HG03175 (cell line): ENCODE measurements around the gene TTC4.

Experiments
- ATAC-seq: cut with Tn5 transposase; IDR thresholded peaks from one replicate; pipeline ENCODE4 v1.9.1; 2021; ENCODE audit warnings: mild to moderate bottlenecking, moderate library complexity; ENCODE audit not compliant: unreplicated experiment

The TTC4 gene

DNA sequence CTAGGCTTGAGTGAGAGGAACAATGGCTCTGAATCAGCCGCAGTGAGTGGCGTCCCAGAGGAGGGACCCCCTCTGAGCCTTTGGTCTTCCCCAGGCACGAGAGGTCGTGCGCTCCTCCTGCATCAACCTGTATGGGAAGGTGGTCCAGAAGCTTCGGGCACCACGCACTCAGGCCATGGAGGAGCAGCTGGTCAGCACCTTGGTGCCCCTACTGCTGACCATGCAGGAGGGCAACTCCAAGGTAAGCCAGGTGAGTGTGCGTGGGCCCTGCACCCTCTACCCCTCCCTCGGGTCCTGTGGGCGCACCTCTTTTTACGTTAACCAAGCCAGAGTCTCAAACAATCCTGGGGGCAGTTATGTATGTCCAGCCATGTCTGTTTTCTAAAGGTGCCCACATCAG lies 13.7 kb upstream of the TTC4 start:
- no peak for ATAC-seq

DNA sequence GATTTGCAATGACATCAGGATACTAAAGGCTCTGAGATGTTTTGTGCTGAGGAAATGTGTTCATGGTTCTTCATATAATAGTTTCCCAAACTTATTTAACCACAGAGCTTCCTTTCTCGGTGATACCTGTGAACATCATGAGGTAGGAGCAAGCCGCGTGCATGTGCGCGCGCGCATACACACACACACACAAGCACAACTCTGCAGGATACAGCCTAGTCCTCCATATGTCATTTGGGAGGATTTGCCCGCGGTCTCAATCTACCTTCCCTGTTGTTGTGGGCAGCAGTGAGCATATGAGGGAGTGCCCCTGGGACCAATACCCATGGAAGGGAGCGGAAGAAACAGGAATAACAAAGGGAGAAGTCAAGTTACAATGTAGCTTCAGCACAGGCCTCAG lies 12.2 kb upstream of the TTC4 start:
- no peak for ATAC-seq

DNA sequence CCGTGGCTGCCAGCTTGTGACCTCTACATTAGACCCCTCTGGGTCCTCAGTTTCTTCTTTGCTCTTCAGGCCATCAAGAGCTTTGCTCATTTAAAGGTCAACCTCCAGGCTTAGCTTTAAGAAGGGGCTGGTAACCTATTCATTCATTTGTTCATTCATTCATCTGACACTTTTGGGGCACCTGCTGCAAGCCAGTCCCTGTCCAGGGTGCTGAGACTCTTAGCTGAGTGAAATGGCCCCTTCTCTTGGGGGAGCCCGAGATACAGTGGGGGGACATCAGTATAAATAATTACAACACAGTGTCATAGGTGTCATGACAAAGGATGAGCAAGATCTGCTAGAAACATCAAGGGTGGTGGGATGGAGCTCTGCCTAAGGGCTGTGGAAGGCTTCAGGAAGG lies 10.5 kb upstream of the TTC4 start:
- no peak for ATAC-seq

DNA sequence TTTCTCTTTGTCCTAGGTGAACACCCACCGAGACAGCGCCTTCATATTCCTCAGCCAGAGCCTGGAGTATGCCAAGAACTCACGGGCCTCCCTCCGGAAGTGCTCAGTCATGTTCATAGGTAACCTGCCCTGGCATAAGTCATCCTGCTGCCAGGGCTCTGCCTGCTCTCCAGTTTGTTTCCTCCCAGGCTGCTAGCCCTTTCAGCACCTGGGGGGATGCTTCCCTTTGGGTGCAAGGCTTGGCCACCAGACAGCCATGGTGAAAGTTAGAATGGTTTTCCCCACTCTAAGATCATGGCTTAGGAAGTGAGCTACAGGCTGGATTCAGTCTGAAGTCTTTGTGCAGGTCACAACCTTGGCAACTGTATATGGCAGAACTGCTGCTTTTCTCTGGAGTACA lies 9.2 kb upstream of the TTC4 start:
- ATAC-seq: no peak

DNA sequence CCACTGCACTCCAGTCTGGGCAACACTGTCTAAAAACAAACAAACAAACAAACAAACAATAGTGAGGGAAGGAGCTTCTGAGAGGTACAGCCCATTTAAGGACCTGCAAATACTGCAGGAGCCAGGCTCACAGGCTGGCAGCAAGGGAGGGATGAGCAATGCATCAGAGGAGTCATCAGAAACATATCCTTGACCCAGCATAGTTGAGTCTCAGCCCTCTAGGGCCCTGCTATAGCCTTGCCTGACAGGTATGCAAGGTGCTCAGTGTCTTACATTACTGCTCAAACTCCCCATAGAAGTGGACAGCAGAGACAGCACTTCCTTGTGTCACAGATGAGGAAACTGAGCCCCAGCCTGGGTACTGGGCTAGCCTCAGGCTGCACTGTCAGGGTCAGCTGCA lies 7.3 kb upstream of the TTC4 start:
- no peak for ATAC-seq

DNA sequence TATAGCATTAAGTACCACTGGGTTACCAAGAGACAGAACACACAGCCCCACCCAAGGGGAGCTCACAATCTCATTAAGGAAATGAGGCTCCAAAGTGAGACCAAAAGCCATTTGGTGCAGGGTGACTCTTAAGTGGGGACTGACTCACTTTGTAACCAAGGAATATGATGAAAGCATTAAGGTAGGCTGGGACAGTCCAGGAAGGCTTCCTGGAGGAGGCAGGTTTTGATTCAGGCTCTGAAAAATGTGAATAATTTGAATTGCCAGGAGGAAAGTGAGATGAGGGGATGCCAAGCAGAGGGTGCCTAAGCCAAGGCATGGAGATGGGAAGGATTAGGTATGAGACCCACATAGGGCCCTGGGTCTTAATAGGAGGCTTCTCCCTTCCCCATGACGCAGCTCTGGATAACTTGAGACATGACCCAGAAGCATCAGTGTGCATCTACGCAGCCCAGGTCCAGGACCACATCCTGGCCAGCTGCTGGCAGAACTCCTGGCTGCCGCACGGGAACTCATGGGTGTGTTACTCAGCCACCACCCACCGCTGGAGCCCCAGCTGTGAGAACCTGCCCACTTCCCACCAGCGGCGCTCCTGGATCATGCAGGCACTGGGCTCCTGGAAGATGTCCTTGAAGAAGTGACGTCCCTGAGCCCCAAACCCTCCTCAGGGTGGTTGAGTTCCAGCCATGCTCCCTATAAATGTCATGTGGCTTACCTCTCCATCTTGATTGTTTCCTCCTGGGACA lies 5.9 kb upstream of the TTC4 start:
- no peak for ATAC-seq

DNA sequence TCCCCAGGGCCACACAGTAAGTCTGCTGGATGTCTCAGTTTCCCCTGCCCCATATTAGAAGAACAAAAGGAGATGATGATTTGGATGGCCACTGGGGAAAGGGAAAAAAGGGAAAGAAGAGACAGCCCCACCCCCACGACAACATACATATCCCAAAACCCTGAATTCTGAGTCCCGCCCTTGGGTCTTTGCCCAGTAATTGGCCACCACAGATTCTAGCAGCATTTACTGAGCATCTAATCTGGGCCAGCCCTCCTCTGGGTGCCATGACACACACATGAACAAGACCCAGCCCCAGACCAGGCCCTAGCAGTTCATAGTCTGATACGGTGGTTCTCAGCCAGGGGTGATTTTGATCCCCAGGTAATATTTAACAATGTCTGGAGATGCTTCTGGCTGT lies 5.2 kb upstream of the TTC4 start:
- no peak for ATAC-seq

DNA sequence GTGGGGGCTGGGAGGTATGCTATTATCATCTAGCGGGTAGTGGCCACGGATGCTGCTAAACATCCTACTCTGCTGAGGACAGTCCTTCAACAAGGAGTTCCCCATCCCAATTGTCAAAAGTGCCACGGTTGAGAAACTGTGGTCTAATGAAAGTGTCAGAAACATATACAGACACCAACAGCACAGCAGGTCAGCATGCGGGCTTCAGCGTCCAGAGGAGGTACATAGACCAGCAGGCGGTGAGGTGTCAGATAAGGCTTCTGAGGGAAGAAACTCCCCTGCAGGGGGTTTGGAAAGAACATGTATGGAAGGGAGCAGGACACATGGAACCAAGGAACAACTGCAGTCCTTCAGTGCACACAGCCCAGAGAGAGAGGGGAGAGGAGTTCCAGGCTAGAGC lies 4.8 kb upstream of the TTC4 start:
- ATAC-seq: no peak

DNA sequence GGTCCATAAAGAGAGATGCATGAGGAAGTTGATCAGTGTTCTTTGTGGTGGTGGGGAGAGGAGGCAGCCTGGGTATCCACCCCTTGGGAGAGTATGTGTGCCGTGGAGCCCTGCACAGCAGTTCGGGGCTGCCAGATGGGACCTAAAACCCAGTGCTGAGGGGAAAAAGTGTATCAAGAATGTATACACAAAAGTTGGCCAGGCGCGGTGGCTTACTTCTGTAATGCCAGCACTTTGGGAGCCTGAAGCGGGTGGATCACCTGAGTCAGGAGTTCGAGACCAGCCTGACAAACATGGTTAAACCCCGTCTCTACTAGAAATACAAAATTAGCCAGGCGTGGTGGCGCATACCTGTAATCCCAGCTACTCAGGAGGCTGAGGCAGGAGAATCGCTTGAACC lies 4.1 kb upstream of the TTC4 start:
- ATAC-seq: no peak

DNA sequence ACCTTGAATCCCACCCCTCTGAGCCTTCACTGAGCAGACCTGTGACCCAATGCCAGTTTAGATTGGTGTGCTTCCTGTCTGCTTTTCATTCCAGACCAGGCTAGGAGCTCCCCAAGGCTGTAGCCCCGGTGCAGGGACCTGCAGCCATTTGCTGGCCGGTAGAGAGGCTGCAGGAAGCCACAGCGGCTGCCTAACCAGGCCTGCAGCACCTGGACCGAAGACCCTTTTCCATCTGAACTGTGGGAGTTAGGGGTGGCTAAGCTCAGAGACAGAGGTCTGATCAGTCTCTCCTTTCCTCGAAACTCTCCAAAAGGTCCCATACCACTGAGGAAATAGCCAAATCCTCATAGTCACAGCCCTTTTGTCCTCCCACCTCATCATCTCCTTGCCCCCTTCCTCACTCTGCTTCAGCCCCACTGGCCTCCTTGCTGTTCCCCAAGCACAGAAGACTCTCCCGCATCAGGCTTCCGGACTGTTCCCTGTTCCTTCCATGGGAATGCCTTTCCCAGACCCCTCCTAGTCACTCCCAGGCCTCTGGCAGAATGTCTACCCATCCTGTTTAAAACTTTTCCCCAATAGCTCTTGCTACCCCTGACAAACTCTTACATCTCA lies 674 bp upstream of the TTC4 start:
- ATAC-seq: no peak

DNA sequence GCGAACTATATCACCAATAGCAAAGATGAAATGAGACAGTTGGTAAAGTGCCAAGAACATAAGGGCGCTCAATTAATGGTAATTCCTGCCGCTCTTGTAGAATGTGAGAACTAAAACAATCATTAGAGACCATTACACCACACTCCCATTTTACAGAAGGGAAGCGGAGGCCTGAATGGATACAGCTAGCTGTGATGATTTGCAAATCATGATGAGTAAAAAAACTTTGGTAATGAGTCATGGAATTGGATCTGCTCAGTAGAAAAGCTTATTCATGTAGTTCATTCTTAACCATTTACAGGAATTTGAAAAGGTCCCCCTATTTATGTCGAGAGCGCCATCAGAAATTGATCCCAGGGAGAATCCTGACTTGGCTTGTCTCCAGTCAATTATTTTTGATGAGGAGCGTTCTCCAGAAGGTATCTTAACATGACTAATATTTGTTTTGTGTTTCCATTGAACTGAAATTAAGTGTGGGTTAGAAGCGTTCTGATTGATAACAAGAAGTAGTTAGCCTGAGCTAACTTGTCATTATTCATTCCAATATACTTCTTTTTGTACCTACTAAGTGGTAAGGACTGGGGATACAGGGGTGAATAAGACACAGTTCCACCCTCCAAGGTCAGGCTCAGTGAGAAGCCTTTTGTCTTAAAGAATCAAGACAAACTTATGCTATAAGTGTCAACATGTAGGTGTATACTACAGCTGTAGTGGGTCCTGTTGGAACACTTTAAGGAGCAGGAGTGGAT lies 812 bp downstream of the TTC4 start:
- ATAC-seq: no peak

DNA sequence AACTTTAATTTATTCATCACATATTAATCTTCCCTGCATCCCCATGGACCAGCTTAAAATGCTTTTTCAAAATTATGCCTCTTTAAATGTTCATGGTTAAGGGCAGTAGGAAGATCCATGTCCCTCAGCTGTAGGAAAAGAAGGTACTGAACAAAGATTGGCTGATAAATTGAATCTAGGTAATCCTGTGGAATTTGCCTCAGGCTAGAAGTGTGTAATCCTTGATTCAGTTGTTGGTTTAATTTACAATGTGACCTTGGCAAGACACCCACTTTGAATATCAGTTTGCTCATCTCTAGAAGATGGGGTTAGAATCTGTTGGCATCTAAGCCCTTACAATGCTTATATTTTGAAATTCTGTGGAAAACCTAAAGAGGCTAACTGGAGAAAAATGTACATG lies 6.1 kb downstream of the TTC4 start:
- no peak for ATAC-seq

DNA sequence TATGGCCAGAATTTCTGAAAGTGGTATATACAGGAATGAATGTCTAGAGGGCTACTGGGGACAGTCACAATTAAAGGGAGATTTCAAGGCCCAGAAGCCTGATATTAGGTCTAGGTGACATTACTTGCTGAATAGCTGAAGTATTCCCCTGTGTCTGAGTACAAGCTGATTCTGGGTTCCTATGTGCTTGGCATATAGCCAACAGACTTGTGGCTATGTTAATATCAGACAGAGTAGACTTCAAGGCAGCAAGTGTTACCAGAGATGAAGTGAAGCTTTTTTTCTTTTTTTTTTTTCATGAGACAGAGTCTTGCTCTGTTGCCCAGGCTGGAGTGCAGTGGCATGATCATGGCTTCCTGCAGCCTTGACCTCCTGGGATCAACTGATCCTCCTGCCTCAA lies 8.3 kb downstream of the TTC4 start:
- no peak for ATAC-seq

DNA sequence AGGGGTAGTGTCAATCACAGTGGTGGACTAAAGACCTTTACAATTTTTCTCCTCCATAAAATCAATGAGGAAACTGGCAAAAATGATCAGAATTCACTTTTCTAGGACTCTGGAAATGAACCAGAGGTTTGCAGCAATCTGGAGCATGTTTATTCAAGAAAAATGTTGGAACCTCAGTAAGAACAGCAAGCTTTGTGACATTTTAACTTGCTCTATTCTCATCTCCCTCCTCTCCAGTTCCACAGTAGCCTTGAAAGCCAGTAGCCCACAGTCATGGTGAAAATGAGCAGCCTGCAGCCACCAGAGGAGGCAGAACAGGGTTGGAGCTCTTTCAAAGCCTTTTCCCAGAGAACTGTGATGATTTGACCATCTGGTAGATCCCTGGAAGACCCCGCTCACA lies 9.1 kb downstream of the TTC4 start:
- ATAC-seq: no peak

DNA sequence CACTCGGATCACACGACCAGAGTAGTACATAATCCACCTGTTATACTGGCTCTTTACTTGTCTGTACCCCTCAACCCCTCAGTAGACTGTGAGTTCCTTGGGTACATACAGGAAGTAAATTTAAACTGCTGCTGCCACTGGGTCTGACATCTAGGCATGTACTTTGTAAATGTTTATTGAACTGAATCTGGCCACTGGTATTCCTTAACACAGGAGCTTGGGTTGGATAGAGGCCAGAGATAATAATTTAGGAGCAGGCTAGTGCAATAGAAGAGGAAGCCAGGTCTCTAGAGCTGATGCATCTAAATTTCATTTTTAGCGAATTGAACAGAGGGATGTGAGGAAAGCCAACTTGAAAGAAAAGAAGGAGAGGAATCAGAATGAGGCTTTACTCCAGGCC lies 12.4 kb downstream of the TTC4 start:
- no peak for ATAC-seq

DNA sequence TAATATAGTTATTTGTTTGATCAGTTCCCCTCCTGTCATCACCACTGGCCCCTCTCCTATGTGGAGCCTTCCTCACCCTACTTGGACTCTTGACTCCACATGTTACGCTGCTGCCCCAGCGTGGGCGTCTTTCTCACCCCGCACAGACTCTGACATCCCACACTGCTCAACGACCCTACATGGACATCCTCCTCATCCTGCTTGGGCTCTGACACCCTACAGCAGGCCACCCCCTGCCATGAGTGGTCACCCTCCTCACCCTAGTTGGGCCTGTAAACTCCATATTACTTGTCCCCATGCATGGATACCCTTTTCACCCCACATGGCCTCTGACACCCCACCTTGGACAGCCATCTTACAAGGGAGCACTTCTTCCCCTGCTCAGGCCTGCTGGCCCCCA lies 21.0 kb downstream of the TTC4 start:
- ATAC-seq: no peak

DNA sequence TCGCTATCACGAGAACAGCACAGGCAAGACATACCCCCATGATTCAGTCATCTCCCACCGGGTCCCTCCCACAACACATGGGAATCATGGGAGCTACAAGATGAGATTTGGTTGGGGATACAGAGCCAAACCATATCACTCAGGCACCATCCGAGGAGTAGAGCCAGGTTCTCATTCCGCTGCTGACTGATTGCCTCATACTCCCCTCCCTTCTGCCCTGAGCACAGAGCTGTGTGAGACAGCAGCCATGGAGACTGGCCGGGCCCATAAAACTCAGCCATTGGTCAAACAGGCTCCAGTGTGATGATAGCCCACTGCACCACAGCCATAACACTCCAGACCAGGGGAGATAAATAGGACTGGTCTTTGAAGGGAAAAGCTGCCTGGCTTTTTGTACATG lies 22.6 kb downstream of the TTC4 start:
- no peak for ATAC-seq

DNA sequence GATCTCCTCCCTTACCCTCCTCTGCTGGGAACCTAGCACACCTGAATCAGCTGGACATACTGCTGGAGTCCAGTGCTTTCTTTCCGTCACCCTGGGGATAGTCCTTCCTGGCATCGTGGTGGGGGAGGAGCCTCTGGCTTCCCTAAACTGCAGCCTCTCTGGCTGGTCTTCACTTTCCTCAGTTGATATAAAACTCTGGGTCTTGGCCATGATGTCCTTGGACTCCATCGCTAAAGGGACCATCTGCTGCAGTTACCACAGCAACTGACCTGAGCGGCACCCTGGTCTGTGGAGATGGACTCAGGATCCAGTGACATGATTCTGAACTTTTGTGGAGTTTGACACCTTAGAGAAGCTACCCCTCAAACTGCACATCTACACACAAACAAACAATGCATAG lies 25.9 kb downstream of the TTC4 start:
- ATAC-seq: no peak

DNA sequence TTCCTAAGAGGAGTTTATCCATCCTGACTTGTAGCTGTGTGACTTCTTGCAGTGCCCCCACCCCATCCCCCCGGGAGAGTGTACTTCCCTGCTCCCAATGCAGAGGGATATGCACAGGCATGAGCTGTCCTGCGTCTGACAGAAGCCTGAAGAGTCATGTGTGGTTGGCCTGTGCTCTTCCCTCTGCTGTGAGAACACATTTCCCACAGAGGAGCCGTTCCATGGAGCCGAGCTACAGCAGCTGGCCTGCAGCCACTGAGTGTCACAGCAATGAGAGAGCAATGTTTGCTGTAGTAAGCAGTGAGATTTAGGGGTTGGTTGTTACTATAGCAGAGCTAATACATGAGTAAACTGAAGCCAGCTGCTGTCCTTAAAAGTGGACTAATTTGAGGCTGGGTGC lies 26.6 kb downstream of the TTC4 start:
- no peak for ATAC-seq

DNA sequence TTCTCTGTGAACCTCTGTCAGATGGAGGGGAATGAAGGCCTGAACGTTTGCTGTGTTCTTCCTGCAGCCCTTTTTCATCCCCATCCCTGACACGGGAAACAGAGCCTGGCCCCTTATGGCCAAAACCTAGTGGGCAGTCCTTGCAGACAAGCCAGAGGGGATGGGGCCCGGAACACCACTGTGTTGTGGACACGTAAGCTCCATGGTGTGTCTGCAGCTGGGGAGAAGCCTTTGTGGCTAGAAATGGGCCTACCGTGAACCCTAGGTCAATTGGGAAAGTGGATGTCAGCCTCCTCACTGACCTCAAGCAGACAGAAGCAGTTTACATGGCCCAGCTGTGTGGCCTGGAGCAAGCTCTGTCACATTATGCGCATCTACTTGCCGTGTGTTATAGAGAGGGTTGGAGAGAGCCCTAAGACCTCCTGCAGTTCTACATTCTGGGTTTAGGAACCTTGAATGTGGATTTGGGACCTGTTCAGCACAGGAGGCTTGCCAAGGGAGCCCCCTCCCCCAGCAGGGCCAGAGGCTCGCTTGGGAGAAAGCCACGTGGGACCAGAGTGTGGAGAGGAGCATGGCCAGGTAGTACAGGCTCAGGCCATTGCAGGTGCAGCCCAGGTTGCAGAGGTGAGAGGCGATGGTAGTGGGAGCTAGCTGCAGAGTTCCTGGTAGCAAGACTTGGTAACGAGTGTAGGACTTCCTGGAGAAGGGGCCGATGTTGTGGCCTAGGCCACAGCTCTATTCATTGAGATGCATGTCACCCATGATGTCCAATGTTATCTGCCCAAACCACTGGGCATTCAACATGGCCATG lies 28.0 kb downstream of the TTC4 start:
- ATAC-seq: no peak

DNA sequence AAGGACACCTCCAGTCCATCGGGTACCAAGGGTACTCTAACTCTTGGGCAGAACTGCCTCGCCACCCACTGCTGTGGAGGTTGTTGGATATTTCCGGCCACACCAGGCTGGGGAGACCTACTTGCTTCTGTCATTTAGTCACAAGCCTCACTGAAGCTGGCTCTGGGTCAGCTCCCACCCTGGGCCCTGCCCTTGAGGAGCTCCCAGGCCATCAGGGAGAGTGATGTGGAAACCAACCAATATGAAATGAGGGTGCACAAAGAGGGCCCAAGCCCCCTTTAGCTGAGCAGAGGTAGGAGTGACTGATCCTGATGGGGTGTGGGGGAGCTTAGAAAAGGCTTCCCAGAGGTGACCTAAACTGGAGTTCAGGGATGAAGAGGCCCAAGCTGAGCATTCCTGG lies 29.0 kb downstream of the TTC4 start:
- ATAC-seq: no peak

DNA sequence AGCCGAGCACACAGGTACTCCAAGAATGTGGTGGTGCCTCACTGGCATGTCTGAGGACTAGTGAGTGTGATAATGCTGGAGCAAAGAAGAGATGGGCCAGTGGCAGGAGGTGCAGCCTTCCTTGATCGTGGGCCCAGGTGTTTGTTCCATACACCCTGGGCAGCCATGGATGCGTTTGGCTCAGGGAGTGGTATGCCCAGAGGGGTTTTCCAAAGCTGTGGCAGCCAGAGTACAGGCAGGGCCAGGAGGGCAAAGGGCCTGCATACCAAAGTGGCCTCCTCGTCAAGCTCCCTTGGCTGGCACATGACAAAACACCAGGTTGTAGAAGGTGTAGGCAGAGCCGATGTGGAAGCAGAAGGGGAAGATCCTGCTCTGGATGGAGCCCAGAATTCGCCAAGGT lies 29.6 kb downstream of the TTC4 start:
- ATAC-seq: no peak
